ENCODE measurements around the gene EVC2.

DNA sequence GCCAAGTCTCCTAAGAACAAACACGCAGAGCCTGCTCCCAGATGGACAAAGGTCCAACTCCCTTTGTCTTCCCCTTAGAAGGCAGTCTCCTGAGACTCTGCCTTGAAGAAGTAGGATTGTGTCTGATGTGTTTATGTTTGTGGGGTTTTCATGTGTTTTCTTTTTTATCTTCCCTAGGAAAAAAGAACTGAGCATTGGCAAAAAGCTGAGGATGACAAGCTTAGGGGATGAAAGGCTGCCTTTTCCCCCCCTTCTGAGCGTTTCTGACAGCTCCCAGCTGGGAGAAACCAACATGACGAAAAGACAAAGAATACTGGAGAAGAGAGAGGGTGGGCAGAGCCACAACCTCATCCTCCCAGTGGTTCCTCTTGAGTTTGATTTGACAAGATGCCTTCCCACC, 181.1 kb downstream of the EVC2 start:
- TF ChIP-seq, protein P1, sequence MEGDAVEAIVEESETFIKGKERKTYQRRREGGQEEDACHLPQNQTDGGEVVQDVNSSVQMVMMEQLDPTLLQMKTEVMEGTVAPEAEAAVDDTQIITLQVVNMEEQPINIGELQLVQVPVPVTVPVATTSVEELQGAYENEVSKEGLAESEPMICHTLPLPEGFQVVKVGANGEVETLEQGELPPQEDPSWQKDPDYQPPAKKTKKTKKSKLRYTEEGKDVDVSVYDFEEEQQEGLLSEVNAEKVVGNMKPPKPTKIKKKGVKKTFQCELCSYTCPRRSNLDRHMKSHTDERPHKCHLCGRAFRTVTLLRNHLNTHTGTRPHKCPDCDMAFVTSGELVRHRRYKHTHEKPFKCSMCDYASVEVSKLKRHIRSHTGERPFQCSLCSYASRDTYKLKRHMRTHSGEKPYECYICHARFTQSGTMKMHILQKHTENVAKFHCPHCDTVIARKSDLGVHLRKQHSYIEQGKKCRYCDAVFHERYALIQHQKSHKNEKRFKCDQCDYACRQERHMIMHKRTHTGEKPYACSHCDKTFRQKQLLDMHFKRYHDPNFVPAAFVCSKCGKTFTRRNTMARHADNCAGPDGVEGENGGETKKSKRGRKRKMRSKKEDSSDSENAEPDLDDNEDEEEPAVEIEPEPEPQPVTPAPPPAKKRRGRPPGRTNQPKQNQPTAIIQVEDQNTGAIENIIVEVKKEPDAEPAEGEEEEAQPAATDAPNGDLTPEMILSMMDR (CRISPR knock-in tag; IDR thresholded peaks at IDR 0.05), result no peak
- no peak for TF ChIP-seq GABPA (IDR thresholded peaks at IDR 0.05; ENCODE audit: low read depth, low read length)
- no peak for TF ChIP-seq GABPA (CRISPR knock-in tag; IDR thresholded peaks at IDR 0.05; ENCODE audit: low read depth)
- TF ChIP-seq, protein P2, sequence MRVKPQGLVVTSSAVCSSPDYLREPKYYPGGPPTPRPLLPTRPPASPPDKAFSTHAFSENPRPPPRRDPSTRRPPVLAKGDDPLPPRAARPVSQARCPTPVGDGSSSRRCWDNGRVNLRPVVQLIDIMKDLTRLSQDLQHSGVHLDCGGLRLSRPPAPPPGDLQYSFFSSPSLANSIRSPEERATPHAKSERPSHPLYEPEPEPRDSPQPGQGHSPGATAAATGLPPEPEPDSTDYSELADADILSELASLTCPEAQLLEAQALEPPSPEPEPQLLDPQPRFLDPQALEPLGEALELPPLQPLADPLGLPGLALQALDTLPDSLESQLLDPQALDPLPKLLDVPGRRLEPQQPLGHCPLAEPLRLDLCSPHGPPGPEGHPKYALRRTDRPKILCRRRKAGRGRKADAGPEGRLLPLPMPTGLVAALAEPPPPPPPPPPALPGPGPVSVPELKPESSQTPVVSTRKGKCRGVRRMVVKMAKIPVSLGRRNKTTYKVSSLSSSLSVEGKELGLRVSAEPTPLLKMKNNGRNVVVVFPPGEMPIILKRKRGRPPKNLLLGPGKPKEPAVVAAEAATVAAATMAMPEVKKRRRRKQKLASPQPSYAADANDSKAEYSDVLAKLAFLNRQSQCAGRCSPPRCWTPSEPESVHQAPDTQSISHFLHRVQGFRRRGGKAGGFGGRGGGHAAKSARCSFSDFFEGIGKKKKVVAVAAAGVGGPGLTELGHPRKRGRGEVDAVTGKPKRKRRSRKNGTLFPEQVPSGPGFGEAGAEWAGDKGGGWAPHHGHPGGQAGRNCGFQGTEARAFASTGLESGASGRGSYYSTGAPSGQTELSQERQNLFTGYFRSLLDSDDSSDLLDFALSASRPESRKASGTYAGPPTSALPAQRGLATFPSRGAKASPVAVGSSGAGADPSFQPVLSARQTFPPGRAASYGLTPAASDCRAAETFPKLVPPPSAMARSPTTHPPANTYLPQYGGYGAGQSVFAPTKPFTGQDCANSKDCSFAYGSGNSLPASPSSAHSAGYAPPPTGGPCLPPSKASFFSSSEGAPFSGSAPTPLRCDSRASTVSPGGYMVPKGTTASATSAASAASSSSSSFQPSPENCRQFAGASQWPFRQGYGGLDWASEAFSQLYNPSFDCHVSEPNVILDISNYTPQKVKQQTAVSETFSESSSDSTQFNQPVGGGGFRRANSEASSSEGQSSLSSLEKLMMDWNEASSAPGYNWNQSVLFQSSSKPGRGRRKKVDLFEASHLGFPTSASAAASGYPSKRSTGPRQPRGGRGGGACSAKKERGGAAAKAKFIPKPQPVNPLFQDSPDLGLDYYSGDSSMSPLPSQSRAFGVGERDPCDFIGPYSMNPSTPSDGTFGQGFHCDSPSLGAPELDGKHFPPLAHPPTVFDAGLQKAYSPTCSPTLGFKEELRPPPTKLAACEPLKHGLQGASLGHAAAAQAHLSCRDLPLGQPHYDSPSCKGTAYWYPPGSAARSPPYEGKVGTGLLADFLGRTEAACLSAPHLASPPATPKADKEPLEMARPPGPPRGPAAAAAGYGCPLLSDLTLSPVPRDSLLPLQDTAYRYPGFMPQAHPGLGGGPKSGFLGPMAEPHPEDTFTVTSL (CRISPR knock-in tag; IDR thresholded peaks at IDR 0.05; ENCODE audit: borderline replicate concordance), result no peak
- no peak for TF ChIP-seq SUZ12 (IDR thresholded peaks at IDR 0.05; ENCODE audit: low read depth, low read length)
- TF ChIP-seq, protein P3, sequence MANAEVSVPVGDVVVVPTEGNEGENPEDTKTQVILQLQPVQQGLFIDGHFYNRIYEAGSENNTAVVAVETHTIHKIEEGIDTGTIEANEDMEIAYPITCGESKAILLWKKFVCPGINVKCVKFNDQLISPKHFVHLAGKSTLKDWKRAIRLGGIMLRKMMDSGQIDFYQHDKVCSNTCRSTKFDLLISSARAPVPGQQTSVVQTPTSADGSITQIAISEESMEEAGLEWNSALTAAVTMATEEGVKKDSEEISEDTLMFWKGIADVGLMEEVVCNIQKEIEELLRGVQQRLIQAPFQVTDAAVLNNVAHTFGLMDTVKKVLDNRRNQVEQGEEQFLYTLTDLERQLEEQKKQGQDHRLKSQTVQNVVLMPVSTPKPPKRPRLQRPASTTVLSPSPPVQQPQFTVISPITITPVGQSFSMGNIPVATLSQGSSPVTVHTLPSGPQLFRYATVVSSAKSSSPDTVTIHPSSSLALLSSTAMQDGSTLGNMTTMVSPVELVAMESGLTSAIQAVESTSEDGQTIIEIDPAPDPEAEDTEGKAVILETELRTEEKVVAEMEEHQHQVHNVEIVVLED (CRISPR knock-in tag; IDR thresholded peaks at IDR 0.05; ENCODE audit: borderline replicate concordance), result no peak
- no peak for TF ChIP-seq KLF11 (CRISPR knock-in tag; IDR thresholded peaks at IDR 0.05)
